Measurements from ENCODE around the gene MIS18A.

DNA sequence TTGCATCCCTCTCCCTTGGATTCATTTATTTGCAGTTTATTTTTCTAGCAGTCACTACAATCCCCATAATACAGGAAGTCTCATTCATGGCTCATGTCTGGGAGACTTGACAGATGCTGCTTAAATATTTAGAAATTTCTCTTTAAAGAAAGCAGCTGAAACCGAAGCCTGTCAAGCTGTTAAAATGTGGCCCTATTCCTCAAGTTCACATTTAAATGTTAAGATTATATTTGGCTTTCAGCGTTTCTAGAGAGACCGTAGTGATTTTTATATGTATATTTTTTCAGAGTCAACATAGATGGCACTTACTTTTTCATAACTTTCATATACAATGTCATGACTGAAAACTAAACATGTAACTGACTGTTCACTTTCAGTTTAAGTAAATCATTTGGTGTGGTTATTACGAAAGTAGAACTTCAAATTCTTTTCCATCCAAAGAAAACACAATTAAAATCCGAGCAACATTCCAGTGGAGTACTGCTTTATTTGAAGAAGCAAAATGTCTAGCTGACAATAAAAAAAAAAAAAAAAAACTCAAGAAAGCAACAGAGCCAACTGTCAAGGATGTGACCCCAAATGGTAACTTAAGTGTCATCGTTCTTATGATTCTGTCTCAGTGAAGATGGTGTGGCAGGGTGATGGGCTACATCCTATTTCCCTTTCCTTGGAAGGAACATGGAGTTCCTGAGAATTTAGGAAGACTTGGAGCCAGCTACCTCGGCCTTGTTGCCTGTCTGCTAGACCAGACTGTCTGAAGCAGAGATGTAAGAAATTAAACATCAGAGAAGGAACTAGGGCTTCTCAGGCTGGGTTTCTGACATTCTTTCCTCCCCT is 37.8 kb downstream of the MIS18A start:
- TF ChIP-seq EZH2 (IDR thresholded peaks at IDR 0.05; ENCODE audit: low read length, missing control alignments): no peak
- TF ChIP-seq, protein P1, sequence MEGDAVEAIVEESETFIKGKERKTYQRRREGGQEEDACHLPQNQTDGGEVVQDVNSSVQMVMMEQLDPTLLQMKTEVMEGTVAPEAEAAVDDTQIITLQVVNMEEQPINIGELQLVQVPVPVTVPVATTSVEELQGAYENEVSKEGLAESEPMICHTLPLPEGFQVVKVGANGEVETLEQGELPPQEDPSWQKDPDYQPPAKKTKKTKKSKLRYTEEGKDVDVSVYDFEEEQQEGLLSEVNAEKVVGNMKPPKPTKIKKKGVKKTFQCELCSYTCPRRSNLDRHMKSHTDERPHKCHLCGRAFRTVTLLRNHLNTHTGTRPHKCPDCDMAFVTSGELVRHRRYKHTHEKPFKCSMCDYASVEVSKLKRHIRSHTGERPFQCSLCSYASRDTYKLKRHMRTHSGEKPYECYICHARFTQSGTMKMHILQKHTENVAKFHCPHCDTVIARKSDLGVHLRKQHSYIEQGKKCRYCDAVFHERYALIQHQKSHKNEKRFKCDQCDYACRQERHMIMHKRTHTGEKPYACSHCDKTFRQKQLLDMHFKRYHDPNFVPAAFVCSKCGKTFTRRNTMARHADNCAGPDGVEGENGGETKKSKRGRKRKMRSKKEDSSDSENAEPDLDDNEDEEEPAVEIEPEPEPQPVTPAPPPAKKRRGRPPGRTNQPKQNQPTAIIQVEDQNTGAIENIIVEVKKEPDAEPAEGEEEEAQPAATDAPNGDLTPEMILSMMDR (conservative IDR thresholded peaks at IDR 0.05 in 1 of 2, IDR thresholded peaks at IDR 0.05 in 1 of 2; ENCODE audit: low read depth in 1 of 2, low read length in 2 of 2): no peak

All from fibroblast of lung (primary cell).